DMS153 treated with DMSO at 0.1 percent for 48 hours (cell line): ENCODE data around the gene DDX50.
"Not testable (repeated sequence)": the region's sequence is repeated elsewhere in the genome, so short reads cannot be mapped to it uniquely, and the experiment has no call there.

Source experiments
- DNase-seq: peaks from one replicate; lab custom pipeline; 2025; ENCODE audit not compliant: unreplicated experiment; lab: John Stamatoyannopoulos, UW

DDX50 gene, protein sequence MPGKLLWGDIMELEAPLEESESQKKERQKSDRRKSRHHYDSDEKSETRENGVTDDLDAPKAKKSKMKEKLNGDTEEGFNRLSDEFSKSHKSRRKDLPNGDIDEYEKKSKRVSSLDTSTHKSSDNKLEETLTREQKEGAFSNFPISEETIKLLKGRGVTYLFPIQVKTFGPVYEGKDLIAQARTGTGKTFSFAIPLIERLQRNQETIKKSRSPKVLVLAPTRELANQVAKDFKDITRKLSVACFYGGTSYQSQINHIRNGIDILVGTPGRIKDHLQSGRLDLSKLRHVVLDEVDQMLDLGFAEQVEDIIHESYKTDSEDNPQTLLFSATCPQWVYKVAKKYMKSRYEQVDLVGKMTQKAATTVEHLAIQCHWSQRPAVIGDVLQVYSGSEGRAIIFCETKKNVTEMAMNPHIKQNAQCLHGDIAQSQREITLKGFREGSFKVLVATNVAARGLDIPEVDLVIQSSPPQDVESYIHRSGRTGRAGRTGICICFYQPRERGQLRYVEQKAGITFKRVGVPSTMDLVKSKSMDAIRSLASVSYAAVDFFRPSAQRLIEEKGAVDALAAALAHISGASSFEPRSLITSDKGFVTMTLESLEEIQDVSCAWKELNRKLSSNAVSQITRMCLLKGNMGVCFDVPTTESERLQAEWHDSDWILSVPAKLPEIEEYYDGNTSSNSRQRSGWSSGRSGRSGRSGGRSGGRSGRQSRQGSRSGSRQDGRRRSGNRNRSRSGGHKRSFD

DNA sequence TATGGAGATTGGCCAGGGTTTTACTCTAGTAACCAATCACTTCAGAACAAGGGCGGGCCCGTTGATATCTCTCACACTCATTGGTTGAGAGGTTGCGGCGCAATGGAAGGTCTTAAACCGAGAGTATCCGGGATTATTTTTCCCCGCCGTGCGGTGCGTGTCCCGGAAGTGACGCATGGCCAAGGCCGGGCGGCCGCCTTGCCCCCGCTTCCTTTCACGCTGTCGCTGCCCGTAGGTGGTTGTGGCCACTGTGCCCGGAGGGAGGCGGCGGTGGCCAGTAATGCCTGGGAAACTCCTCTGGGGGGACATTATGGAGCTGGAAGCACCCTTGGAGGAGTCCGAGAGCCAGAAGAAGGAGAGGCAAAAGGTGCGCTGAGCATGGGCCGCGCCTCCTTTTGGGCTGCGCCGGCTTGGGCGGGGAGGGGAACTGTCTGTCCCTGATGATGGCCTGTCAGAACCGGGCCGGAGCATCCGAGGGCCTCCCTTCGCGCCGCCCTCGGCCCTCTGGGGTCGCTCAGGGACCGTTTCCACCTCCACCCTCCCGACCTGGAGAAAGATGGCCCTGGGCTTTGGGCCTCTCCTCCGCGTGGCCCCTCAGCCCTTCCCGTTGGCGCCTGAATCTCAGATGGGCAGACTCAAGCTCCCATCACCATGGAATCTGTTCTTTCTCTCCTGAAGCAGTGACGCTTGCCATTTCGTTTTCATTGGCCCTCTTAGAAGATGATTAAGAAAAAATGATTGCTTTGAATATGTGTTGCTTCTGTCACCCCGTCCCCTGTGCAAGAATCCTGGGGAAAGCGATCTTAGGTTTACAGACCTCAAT lies at the start of gene DDX50:
Gene DDX50, plus strand, starts transcription at position 211 of the 823 bp plus-strand sequence. Its CDS starts 70 bp downstream, at position 281.
- peak; percentile 98 for DNase-seq

DNA sequence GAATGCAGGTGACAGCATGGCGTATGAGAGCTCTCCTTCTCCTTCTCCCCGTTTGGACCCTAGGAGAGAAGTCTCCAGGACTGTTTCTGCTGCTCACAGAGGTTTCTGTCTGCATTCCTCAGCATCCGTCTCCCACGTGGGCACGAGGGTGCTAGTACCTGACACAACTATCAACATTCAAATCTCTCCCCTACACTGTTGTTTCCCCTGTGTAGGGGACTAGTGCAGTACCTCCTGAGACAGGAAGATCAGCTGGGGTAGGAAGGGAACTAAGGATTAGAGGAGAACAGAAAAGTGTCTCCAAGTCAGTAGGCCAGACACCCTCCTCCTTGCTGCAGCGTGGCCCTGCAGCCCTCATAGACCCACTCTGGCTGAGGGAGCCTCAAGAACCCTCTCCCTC lies 44.8 kb upstream of the DDX50 start:
- no peak for DNase-seq

GRCh38 chr10:68857005-68857404 lies 44.1 kb upstream of the DDX50 start:
- no peak for DNase-seq

- no peak for DNase-seq
Observed at GRCh38 chr10:68861253-68861652, 39.9 kb upstream of the DDX50 start.

GRCh38 chr10:68864611-68865010 lies 36.5 kb upstream of the DDX50 start:
- no peak for DNase-seq

- DNase-seq = not testable (repeated sequence)
Observed at GRCh38 chr10:68868173-68868572, 32.9 kb upstream of the DDX50 start.

GRCh38 chr10:68869623-68870022 lies 31.5 kb upstream of the DDX50 start:
- DNase-seq = no peak

DNA sequence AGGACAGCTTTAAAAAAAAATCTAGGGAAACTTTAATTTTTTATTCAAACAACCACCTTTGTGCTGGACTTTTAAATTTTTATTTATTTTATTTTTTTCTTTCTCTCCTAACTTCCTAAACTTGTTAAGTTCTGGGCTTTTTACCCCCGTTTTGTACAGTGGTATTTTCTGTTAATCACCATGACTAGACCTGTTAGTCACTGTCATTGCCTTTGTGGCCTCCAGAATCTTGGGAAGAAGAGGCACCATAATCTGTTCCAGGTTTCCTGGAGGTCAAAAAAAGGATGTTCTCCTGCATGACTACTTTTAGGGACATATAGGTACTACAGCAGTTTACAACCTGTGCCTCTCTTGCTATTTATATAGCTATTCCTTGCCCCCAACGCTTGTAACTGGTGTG lies 31.1 kb upstream of the DDX50 start:
- no peak for DNase-seq

DNA sequence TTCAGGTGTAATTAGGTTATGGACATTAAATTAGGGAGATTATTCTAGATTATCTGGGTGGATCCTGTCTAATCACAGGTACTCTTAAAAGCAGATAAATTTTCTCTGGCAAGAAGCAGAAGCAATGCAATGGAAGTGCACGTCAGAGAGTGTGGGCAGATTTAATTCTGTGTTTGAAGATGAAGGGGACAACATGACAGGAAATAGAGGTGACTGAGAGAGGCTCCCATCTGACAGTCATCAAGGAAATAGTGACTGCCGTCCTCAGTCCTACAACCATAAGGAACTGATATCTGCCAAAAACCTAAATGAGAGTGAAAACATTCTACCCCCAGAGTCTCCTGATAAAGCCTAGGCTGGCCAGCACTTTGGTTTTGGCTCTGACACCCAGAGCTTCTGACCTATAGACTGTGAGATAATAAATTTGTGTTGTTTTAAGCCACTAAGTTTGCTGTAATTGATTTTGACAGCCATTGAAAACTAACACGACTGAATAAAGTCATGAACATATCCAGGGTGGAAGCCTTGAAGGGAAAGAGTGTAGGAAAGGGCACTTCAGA lies 30.5 kb upstream of the DDX50 start:
- no peak for DNase-seq

GRCh38 chr10:68871105-68871711 lies 29.9 kb upstream of the DDX50 start:
- no peak for DNase-seq

DNA sequence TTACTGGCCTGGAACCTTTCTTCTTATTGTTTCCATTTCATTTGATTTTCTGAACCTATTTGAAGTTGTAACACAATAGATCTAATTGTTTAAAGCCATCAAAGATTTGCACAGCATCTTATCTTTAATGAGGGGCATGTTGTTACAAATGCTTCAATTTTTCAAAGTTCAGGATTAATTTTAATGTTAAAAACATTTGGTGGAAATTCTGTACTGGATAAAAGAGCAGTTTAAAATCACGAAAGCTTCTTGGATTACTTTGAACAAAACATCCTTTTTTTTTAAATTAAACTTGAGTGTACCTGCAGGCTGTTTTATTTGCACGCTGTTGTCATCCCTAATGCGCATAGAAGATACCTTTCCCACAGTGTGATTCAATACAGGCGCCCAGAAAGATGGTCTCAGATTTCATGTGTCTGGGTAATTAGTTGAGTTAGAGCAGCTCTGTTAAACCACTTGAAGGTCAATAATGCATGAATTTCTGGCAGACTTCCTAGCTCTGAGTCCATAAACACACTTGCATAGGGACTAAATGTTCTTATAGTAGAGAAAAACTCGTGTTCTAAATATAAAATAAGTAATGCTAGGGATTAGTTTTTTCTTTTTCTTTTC lies 29.3 kb upstream of the DDX50 start:
- peak; percentile 96 for DNase-seq

GRCh38 chr10:68876246-68877138 lies 24.6 kb upstream of the DDX50 start:
- DNase-seq = peak; percentile 12

DNA sequence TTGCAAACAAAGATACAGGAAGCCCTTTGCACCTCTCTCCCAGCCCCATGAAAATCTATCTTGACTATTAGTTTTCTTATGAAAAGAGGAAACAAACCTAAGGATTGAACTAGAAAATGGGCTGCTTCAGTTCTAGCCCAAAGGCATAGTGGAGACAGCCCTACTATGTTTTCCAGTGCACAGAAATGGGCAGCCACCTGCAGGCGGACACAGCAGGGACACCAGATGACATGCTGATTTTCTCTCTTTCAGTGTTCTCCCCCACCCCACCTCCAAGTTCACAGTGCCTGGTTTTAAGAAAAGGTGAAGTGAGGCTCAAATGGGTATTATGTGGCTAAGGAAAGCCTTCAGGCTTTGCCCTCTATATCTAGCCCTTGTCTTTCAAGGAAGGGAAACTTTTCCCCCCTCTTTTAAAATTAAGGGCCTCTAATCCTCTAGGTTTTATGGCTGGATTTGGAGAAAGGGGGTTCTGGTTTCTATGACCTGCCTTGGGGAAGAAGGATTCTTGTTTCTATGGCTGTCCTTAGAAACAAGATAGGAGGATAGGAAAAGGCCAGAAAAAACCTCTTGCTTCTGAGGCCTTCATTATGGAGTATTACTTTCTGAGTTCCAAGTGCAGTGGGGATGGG lies 23.5 kb upstream of the DDX50 start:
- DNase-seq = no peak

DNA sequence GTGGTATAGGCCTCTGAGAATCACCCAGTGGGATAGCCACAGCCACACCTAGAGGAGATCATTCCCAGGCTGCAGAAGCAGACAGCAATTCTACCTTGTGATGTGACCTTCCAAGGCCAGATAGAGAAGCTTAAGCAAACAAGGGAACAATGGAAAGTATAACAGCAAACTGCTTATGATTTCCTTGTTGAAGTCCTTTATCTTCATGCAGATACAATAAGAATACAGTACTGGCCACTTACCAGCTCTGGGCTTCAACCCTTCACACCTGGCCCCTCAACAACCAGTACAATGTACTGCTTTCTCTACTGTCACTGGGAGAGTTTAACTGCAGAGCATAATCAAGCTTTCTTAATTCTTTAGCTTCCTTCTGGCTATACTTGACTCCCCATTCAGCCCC lies 22.6 kb upstream of the DDX50 start:
- DNase-seq = no peak

GRCh38 chr10:68879628-68880027 lies 21.5 kb upstream of the DDX50 start:
- no peak for DNase-seq

DNA sequence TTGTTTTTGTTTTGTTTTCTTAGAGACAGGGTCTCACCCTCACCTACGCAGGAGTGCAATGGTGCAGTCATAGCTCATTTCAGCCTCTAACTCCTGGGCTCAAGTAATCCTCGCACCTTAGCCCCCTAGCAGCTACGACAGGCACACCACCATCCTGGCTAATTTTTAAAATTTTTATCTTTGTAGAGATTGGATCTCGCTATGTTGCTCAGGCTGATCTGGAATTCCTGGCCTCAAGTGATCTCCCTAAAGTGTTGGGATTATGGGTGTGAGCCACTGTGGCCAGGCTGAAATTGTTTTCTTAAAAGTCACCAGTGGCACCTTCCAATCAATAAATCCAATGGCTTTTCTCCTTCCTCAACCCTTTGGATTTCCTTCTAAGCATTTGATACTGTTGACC lies 20.9 kb upstream of the DDX50 start:
- DNase-seq = no peak

DNA sequence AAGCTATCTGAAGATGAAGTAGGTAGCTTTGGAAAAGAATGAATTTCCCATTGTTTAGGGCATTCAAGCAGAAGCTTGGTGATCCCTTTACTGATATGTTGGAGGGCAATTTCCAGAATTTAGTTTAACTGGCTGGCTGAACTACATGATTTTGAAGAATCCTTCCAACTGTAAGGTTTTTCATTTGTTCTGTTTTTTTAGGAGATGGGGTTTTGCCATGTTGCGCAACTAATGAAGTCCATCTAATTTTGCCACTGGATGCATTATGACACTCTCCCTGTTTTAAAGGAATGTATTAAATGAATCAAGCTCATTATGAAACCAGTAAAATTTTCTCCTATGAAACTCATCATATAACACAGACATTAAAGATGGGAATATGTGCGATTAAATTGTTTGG lies 6.1 kb upstream of the DDX50 start:
- no peak for DNase-seq

DNA sequence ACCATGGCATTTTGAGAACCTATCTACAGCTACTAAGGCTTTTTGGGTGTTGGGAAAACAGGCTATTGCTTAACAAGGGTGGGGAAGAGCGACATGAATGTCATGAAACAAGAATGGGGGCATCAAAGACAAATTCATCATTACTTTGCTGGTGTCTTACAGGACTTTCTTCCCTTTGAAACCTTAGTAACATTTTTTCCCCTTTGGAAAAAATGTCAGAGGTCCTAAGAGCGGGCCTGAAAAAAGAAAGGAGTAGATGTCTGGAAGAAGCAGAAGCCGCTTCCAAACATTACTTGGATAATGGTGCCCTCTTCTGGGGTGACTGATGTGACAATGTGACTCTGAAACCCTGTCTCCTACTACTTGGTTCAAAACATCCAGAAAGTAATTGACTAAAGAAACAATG lies 3.8 kb upstream of the DDX50 start:
- DNase-seq = peak; percentile 74

- no peak for DNase-seq
Observed at GRCh38 chr10:68899186-68899745, 1.8 kb upstream of the DDX50 start.
